Epithelial cell of esophagus (primary cell): ENCODE results near the gene TMEM255A.

Experiments
- DNase-seq: peaks from one replicate; pipeline ENCODE4 v3.0.0; 2010; ENCODE audit warnings: low read depth
- H3K4me3 ChIP-seq: 2 replicates; pipeline ENCODE4 v1.5.1; 2011; ENCODE audit warnings: mild to moderate bottlenecking, low read length, control low read depth
- TF ChIP-seq, protein P1 (sequence below): IDR thresholded peaks from 2 replicates; pipeline ENCODE4 v1.5.1; 2011; ENCODE audit warnings: low read depth, mild to moderate bottlenecking, low read length, control low read depth, inconsistent platforms; ENCODE audit not compliant: insufficient read depth; ENCODE audit errors: missing control alignments

TMEM255A gene

GRCh38 chrX:120316587-120317283 lies 5.5 kb upstream of the TMEM255A start:
- no peak overlapping the region for H3K4me3 ChIP-seq
- TF ChIP-seq, protein P1, sequence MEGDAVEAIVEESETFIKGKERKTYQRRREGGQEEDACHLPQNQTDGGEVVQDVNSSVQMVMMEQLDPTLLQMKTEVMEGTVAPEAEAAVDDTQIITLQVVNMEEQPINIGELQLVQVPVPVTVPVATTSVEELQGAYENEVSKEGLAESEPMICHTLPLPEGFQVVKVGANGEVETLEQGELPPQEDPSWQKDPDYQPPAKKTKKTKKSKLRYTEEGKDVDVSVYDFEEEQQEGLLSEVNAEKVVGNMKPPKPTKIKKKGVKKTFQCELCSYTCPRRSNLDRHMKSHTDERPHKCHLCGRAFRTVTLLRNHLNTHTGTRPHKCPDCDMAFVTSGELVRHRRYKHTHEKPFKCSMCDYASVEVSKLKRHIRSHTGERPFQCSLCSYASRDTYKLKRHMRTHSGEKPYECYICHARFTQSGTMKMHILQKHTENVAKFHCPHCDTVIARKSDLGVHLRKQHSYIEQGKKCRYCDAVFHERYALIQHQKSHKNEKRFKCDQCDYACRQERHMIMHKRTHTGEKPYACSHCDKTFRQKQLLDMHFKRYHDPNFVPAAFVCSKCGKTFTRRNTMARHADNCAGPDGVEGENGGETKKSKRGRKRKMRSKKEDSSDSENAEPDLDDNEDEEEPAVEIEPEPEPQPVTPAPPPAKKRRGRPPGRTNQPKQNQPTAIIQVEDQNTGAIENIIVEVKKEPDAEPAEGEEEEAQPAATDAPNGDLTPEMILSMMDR: no peak
- peak; percentile 85 for DNase-seq

DNA sequence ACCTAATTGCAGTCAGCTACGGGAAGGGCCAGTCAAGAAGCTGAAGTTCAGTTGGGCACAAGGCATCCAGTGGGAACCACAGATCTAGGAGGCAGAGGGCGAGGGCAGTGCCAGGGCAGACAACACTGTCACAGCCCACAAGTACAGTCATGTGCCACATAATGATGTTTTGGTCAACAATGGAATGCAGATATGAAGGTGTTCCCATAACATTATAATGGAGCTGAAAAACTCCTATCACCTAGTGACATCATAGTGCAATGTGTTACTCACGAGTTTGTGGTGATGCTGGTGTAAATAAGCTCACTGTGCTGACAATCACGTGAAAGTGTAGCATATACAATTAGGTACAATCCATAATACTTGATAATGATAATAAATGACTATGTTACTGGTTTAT lies 4.5 kb upstream of the TMEM255A start:
- peak; percentile 39 for DNase-seq

GRCh38 chrX:120311727-120312063 lies 434 bp upstream of the TMEM255A start:
- TF ChIP-seq, protein P1: no peak
- H3K4me3 ChIP-seq: no peak overlapping the region
- no peak for DNase-seq

More for the DNA sequence above, 4.5 kb upstream of the TMEM255A start:
- TF ChIP-seq, protein P1: no peak
- H3K4me3 ChIP-seq: no peak overlapping the region

- peak overlapping the region; percentile 47 for H3K4me3 ChIP-seq
- TF ChIP-seq, protein P1: no peak
- peak; percentile 41 for DNase-seq
Measured at GRCh38 chrX:120309873-120310705, 1.2 kb downstream of the TMEM255A start.

DNA sequence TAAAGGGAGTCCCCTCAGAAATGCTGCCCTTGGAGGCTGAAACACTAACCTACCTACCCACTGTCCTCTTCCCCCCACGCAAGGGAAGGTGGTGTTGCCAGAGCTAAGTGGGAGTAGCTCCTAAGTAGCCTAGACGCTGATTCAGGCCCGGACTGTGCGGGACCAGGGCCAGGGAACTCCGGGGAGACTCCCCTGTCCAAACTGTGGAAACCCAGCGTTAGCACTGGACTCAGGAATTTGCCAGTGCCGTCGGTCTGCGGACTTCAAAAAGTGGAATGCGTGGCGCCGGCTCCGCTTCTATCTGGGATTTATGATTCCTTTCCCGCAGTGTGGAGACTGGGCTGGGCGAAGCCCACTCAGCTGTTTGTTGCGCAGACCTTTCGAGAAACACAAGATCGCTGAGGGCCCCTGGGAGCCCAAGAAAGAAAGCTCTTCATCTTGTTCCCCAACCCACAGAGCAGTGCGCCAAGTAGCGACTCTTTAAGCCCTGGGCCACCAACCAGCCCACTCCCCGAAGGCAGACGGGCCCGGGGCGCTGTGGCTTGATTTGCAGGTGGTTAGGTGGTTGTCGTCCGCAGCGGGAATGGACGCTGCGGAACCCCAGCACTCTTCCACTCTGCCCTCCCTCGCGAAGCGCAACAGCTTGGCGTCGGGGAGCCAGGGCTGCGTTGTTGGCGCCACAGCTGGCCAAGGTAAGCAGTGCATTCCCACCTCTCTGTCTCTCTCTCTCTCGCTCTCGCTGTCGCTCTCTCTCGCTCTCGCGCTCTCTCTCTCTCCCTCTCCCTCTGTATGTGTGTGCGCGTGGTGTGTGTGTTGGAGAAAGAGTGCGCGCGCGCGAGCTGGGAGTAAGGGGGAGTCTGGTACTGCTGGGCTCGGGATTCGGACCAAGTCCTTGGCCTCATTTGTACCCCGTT lies 2.0 kb downstream of the TMEM255A start:
- peak overlapping the region; percentile 47 for H3K4me3 ChIP-seq
- TF ChIP-seq, protein P1: peak; percentile 61
- peak; percentile 77 for DNase-seq

GRCh38 chrX:120308558-120308957 lies 2.7 kb downstream of the TMEM255A start:
- no peak for DNase-seq
- TF ChIP-seq, protein P1: no peak
- no peak overlapping the region for H3K4me3 ChIP-seq
